AG04449 (cell line): ENCODE data around the gene SEC14L1.
"Not testable (repeated sequence)": the region's sequence is repeated elsewhere in the genome, so short reads cannot be mapped to it uniquely, and the experiment has no call there.

ENCODE experiments used
- CTCF ChIA-PET: fragments of 350-600 bp; formaldehyde crosslinking; extraction: SDS; loops from one replicate; lab custom pipeline; 2021; ENCODE audit warnings: antibody characterized with exemption; lab: Yijun Ruan, JAX
- POLR2A ChIA-PET: fragments of 400-600, 350-600 bp; formaldehyde crosslinking; extraction: SDS; loops from one replicate; lab custom pipeline; 2020; ENCODE audit warnings: antibody characterized with exemption, inconsistent platforms; lab: Yijun Ruan, JAX
- DNase-seq: peaks from one replicate; pipeline ENCODE4 v3.0.0-alpha.2; 2010; ENCODE audit warnings: low read depth, low spot score
- H3K4me3 ChIP-seq: 2 replicates; pipeline ENCODE4 v1.5.1; 2011; ENCODE audit warnings: low read depth, mild to moderate bottlenecking, control low read depth, low read length
- CTCF ChIP-seq: IDR thresholded peaks from one replicate; pipeline ENCODE4 v1.5.1; 2011; ENCODE audit warnings: mild to moderate bottlenecking, moderate library complexity, low read length, control low read depth, inconsistent platforms; ENCODE audit not compliant: insufficient read depth; ENCODE audit errors: missing control alignments

Gene SEC14L1

GRCh38 chr17:77253611-77254051 is 112.9 kb downstream of the SEC14L1 start:
- no peak for TF ChIP-seq CTCF
- CTCF ChIA-PET: interaction anchor here (0.6 to 2.4 kb wide), 5 partner anchors 117 to 387 kb away, joined by 3 to 14 read pairs (median 3); no protein-coding TSS in a partner anchor
- no peak for DNase-seq
- POLR2A ChIA-PET: no interaction called here
- H3K4me3 ChIP-seq: no peak overlapping the region

- no peak for TF ChIP-seq CTCF
- H3K4me3 ChIP-seq: no peak overlapping the region
- ChIA-PET POLR2A (interaction anchor here (0.9 to 1.7 kb wide), 4 partner anchors 31 to 130 kb away, joined by 3 to 7 read pairs (median 3); no protein-coding TSS in a partner anchor), CTCF (interaction anchor here (0.8 to 2.4 kb wide), 8 partner anchors 58 to 251 kb away, joined by 3 to 14 read pairs (median 4); no protein-coding TSS in a partner anchor)
- peak; percentile 69 for DNase-seq
Observed at GRCh38 chr17:77254951-77255825, 114.4 kb downstream of the SEC14L1 start.

DNA sequence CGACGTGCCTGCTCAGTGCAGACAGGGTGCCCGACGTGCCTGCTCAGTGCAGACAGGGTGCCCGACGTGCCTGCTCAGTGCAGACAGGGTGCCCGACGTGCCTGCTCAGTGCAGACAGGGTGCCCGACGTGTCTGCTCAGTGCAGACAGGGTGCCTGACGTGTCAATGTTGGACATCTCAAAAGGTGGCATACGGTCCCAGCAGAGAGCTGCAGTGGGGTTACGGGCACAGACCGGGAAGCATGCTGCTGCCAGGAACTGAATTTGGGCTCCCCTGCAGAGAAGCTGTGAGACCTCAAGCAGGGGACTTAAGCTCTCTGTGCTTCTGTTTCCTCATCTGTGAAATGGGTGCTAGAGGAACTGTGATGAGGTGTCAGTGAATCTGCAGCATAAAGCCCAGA is 115.2 kb downstream of the SEC14L1 start:
- DNase-seq, H3K4me3 ChIP-seq: not testable (repeated sequence)
- ChIA-PET POLR2A (interaction anchor here (1.0 to 1.7 kb wide), 3 partner anchors 30 to 69 kb away, joined by 3 to 7 read pairs (median 3); no protein-coding TSS in a partner anchor), CTCF (interaction anchor here (0.9 to 1.8 kb wide), 6 partner anchors 8 to 251 kb away, joined by 3 to 5 read pairs (median 4); no protein-coding TSS in a partner anchor)

DNA sequence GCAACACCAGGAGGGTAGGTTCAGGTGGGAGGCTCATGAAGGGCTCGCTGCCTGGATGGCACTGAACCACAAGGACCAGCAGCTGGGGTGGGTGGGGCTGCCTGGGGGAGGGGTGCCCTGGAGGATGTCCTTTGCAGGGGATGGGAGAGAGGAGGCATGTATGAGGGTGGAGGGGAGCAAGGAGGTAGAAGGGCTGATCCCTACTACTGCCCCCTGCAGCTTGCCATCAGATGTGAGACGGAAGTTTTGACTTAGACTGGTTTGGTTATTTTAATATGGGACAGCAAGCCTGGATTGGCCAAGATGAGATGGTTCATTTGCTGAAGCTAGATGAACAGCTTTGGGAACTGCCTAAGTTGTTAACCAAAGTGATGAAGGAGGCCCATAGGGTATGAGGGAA is 115.9 kb downstream of the SEC14L1 start:
- CTCF ChIA-PET: interaction anchor here (0.7 to 1.4 kb wide), 6 partner anchors 9 to 250 kb away, joined by 3 to 4 read pairs (median 3); no protein-coding TSS in a partner anchor
- TF ChIP-seq CTCF: no peak
- DNase-seq: no peak
- POLR2A ChIA-PET: no interaction called here
- no peak overlapping the region for H3K4me3 ChIP-seq

GRCh38 chr17:77257169-77257568 is 116.4 kb downstream of the SEC14L1 start:
- no peak overlapping the region for H3K4me3 ChIP-seq
- ChIA-PET POLR2A (no interaction called here), CTCF (interaction anchor here (0.7 to 1.3 kb wide), 2 partner anchors 19 to 237 kb away, joined by 3 to 4 read pairs; no protein-coding TSS in a partner anchor)
- no peak for DNase-seq
- TF ChIP-seq CTCF: no peak

GRCh38 chr17:77257596-77258458 is 117.1 kb downstream of the SEC14L1 start:
- ChIA-PET POLR2A (no interaction called here), CTCF (interaction anchor here (0.7 to 1.3 kb wide), 2 partner anchors 18 to 237 kb away, joined by 3 to 4 read pairs; no protein-coding TSS in a partner anchor)
- no peak overlapping the region for H3K4me3 ChIP-seq
- DNase-seq: no peak
- TF ChIP-seq CTCF: no peak
